Chondrocyte (in vitro differentiated cells): ENCODE data around the gene RNASE7. TPM values are rescaled to one million over a fixed set of nuclear protein-coding genes. Genes with fewer than 3 reads are reported as not detected.

ENCODE experiments used
- DNase-seq: peaks from one replicate; pipeline ENCODE4 v3.0.0; 2021; ENCODE audit warnings: mixed read lengths, low spot score
- H3K27ac Mint-ChIP-seq: one replicate; pipeline ENCODE4 v1.8.0; 2021; ENCODE audit warnings: mild to moderate bottlenecking, moderate library complexity, mixed read lengths; ENCODE audit not compliant: unreplicated experiment
- H3K27me3 Mint-ChIP-seq: 2 replicates; pipeline ENCODE4 v1.8.0; 2021; ENCODE audit warnings: low read depth, mixed read lengths
- H3K36me3 Mint-ChIP-seq: 2 replicates; pipeline ENCODE4 v1.8.0; 2021; ENCODE audit warnings: low read depth, mixed read lengths
- H3K4me1 Mint-ChIP-seq: 2 replicates; pipeline ENCODE4 v1.8.0; 2021; ENCODE audit warnings: low read depth, mild to moderate bottlenecking, mixed read lengths
- H3K4me3 Mint-ChIP-seq: one replicate; pipeline ENCODE4 v1.8.0; 2021; ENCODE audit warnings: mild to moderate bottlenecking, moderate library complexity, mixed read lengths; ENCODE audit not compliant: unreplicated experiment
- H3K9me3 Mint-ChIP-seq: 2 replicates; pipeline ENCODE4 v1.8.0; 2021; ENCODE audit warnings: low read depth, mixed read lengths
- long read RNA-seq: library from polyadenylated mRNA; stranded (forward); transcript quantifications from one replicate; pipeline ENCODE4 v2.0.0, GENCODE V29; 2021
- total RNA-seq: library from RNA; stranded (reverse); gene quantifications from 3 replicates; pipeline ENCODE4 v1.2.1, GENCODE V29; 2021
- TF ChIP-seq, protein P1 (sequence below): fragments of 200-600 bp; sonication (generic); IDR thresholded peaks from 2 replicates; pipeline ENCODE4 v1.5.0; 2021; ENCODE audit warnings: antibody characterized with exemption, mild to moderate bottlenecking, moderate library complexity

The RNASE7 gene, protein sequence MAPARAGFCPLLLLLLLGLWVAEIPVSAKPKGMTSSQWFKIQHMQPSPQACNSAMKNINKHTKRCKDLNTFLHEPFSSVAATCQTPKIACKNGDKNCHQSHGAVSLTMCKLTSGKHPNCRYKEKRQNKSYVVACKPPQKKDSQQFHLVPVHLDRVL
- not detected in 3 replicates for total RNA-seq
- long read RNA-seq = 0 reads

DNA sequence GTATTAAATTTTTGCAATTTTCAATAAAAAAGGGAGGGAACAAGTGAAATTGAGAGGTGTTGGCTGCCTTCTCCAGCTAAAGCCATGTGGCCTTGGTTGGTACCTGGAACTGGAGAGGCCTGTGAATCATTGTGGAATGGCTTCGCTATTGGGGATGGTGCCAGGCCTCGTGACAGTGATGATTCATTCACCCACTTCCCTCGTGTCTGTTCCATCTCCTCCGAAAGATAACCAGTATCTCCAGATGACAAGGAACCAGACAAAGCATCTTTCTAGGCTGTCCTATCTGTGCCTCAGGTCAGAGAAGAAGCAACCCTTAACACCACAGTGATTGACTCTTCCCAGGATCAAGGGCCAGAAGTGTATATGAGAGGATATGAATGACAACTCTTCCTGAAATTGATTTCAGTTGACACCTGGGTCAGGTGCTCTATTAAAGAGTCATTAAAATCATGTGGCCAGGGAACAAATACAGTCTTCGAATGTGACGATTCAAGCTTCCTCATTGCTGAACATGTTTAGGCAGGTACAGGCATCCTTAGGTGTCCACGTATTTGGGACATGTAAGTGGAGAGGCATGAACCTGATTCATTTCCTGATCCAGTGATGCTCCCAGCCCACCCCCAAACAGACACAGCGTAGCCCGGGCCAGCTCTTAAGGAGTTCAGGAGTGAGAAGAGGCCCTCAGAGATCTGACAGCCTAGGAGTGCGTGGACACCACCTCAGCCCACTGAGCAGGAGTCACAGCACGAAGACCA, at the start of gene RNASE7:
RNASE7 (plus strand) TSS at position 687 of the 758 bp plus-strand sequence. CDS start 631 bp downstream, outside the sequence.
- Mint-ChIP-seq H3K36me3 (no peaks in the 10 kb centered on the region), H3K27ac (no peak within 1 kb of the TSS), H3K4me3 (no peak within 1 kb of the TSS), H3K9me3 (no peaks in the 10 kb centered on the region), H3K27me3 (peaks cover 5% of the 10 kb centered on the region), H3K4me1 (peaks cover 34% of the 10 kb centered on the region)
- TF ChIP-seq, protein P1, sequence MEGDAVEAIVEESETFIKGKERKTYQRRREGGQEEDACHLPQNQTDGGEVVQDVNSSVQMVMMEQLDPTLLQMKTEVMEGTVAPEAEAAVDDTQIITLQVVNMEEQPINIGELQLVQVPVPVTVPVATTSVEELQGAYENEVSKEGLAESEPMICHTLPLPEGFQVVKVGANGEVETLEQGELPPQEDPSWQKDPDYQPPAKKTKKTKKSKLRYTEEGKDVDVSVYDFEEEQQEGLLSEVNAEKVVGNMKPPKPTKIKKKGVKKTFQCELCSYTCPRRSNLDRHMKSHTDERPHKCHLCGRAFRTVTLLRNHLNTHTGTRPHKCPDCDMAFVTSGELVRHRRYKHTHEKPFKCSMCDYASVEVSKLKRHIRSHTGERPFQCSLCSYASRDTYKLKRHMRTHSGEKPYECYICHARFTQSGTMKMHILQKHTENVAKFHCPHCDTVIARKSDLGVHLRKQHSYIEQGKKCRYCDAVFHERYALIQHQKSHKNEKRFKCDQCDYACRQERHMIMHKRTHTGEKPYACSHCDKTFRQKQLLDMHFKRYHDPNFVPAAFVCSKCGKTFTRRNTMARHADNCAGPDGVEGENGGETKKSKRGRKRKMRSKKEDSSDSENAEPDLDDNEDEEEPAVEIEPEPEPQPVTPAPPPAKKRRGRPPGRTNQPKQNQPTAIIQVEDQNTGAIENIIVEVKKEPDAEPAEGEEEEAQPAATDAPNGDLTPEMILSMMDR = no peak
- DNase-seq = no peak

DNA sequence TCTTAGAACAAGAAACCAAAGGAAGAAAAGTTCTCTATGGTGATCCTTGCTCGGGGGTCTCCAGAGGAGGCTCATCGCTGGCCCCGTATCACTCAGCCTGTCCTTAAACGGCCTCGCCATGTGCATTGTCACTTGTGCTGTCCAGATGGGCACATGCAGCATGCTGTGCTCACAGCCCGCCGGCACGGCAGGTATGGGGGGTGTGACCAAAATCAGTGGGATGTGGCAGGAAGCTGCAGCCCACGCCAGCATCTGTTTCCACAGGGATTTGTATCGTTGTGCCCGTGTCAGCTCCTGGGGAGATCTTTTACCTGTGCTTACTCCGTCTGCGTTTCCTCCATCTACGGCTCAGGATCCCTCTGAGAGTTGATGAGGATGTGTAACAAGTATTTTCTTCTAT, 45.6 kb upstream of the RNASE7 start:
- TF ChIP-seq, protein P1 = no peak
- Mint-ChIP-seq H3K9me3 (no peaks in the 10 kb centered on the region), H3K27me3 (no peaks in the 10 kb centered on the region), H3K27ac (no peak overlapping the region), H3K36me3 (peaks cover 36% of the 10 kb centered on the region), H3K4me3 (no peak overlapping the region), H3K4me1 (peaks cover 24% of the 10 kb centered on the region)
- no peak for DNase-seq

DNA sequence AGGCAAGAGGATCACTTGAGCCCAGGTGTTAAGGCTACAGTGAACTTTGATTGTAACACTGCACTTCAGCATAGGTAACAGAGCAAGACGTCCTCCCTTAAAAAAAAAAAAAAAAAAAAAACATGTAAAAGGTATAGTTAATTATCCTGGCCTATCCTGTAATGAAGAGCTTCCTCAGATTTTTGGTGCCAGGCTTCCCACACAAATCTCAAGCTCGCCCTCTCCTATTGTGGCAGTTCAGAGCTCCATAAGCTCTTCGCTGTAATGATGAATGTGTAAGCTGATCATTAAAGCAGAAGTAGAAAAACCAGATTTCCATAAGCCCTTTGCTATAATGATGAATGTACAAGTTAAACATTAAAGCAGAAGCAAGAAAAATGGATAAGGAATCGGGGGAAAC, 45.0 kb upstream of the RNASE7 start:
- Mint-ChIP-seq H3K27ac (no peak overlapping the region), H3K27me3 (no peaks in the 10 kb centered on the region), H3K36me3 (peaks cover 32% of the 10 kb centered on the region), H3K4me1 (peaks cover 18% of the 10 kb centered on the region), H3K4me3 (no peak overlapping the region), H3K9me3 (no peaks in the 10 kb centered on the region)
- TF ChIP-seq, protein P1 = no peak
- DNase-seq = no peak

DNA sequence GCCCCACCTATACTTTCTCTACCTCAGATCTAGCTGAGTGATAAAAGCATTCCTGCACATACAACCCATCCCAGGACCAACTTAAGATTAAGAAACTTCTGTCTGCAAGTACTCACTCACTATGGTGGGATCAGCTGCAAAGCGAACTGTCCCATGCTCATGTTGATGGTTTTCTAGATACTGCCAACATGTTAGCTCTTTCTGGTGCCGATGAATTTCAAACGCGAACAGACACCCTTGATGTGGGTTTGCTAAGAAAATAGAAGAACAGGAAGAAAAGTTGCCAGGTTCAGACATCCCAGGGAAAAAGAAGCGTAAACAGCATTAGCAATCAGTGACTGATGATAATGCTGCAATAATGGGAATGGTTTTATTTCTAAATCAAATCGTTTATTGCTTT, 44.6 kb upstream of the RNASE7 start:
- H3K36me3 Mint-ChIP-seq = peaks cover 31% of the 10 kb centered on the region
- no peaks in the 10 kb centered on the region for H3K9me3 Mint-ChIP-seq
- H3K4me3 Mint-ChIP-seq = no peak overlapping the region
- no peak overlapping the region for H3K27ac Mint-ChIP-seq
- DNase-seq = no peak
- TF ChIP-seq, protein P1 = no peak
- peaks cover 18% of the 10 kb centered on the region for H3K4me1 Mint-ChIP-seq
- no peaks in the 10 kb centered on the region for H3K27me3 Mint-ChIP-seq

DNA sequence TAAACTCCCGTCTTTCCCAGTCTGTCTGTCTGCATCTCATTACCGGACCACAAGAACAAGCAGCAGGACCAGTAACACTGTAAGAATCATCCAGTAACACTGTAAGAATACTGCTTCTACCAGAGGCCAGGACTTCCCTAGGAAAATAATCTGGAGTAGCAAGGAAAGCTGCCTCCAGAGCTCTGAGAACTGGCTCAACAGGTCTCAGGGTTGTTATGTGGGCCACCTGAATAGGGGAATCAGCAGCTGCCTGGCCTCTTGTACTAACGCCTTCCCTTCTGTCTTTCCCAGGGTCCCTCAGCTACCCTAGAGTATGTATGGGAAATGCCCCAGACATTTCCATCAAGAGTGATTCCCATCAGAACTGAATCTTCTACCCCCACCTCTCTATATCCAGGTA, 44.0 kb upstream of the RNASE7 start:
- no peak overlapping the region for H3K27ac Mint-ChIP-seq
- no peak overlapping the region for H3K4me3 Mint-ChIP-seq

More for the DNA sequence above, 44.0 kb upstream of the RNASE7 start:
- Mint-ChIP-seq H3K27me3 (no peaks in the 10 kb centered on the region), H3K4me1 (peaks cover 18% of the 10 kb centered on the region), H3K36me3 (peaks cover 28% of the 10 kb centered on the region), H3K9me3 (no peaks in the 10 kb centered on the region)
- DNase-seq = no peak
- TF ChIP-seq, protein P1 = no peak
